ENCODE results near the gene RBBP5. TPM values are rescaled to one million over a fixed set of nuclear protein-coding genes. Genes with fewer than 3 reads are reported as not detected.

The RBBP5 gene
- total RNA-seq, 1 experiment from 2014 or later, result 17.9 TPM

DNA sequence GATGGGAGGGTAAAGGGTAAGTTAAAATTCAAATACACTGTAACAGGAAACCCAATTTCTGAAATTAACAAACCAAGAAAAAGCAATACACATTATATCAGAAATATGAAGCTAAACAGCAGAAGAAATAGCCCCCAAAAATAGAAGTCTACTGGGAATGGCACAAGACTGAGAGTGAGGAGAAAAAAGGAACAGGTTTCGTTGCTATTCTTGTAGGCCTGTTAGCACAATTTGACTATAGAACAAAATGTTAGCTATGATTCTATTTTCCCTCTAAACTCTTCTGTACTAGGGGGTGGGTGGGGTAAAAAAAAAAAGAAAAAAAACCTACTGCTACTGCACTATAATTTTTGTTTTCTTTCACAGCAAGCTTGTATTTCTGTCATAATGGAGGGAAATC lies 12.5 kb downstream of the RBBP5 start:
- Histone ChIP-seq H3K79me2 (ENCODE audit: low read depth) (no peaks in the 10 kb centered on the region), H3K36me3 (ENCODE audit: low read depth) (peaks cover 33% of the 10 kb centered on the region), H3K4me2 (no peak overlapping the region), H3K4me1 (replicated peaks; ENCODE audit: insufficient read depth) (no peaks in the 10 kb centered on the region), H3K9me3 (ENCODE audit: insufficient read depth, low read depth) (no peaks in the 10 kb centered on the region), H3K4me3 (no peak overlapping the region), H2AFZ (no peak overlapping the region), H3K9me2 (ENCODE audit: insufficient read depth) (no peaks in the 10 kb centered on the region), H3K27me3 (ENCODE audit: insufficient read depth, low read depth) (no peaks in the 10 kb centered on the region), H4K20me1 (ENCODE audit: insufficient read depth) (no peaks in the 10 kb centered on the region), H3K27ac (no peak overlapping the region), H3F3A (ENCODE audit: insufficient read depth, low read depth) (no peaks in the 10 kb centered on the region)
- BruUV-seq (replicated peaks), result no TSS peak
- intact Hi-C loops (cut with micrococcal nuclease; ENCODE audit: unreplicated experiment), result no loop called here
- TF ChIP-seq, protein P1, sequence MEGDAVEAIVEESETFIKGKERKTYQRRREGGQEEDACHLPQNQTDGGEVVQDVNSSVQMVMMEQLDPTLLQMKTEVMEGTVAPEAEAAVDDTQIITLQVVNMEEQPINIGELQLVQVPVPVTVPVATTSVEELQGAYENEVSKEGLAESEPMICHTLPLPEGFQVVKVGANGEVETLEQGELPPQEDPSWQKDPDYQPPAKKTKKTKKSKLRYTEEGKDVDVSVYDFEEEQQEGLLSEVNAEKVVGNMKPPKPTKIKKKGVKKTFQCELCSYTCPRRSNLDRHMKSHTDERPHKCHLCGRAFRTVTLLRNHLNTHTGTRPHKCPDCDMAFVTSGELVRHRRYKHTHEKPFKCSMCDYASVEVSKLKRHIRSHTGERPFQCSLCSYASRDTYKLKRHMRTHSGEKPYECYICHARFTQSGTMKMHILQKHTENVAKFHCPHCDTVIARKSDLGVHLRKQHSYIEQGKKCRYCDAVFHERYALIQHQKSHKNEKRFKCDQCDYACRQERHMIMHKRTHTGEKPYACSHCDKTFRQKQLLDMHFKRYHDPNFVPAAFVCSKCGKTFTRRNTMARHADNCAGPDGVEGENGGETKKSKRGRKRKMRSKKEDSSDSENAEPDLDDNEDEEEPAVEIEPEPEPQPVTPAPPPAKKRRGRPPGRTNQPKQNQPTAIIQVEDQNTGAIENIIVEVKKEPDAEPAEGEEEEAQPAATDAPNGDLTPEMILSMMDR (conservative IDR thresholded peaks at IDR 0.05), result no peak
- no peak for TF ChIP-seq EZH2 (IDR thresholded peaks at IDR 0.05; ENCODE audit: low read depth)
- POLR2A ChIA-PET (ENCODE audit: unreplicated experiment), result interaction anchor here (0.5 kb wide), 1 partner anchor 891 kb away, joined by 3 read pairs; no protein-coding TSS in a partner anchor
- no peak for DNase-seq
- CTCF ChIA-PET, result interaction anchor here (0.5 kb wide), 1 partner anchor 120 kb away, joined by 3 read pairs; no protein-coding TSS in a partner anchor

DNA sequence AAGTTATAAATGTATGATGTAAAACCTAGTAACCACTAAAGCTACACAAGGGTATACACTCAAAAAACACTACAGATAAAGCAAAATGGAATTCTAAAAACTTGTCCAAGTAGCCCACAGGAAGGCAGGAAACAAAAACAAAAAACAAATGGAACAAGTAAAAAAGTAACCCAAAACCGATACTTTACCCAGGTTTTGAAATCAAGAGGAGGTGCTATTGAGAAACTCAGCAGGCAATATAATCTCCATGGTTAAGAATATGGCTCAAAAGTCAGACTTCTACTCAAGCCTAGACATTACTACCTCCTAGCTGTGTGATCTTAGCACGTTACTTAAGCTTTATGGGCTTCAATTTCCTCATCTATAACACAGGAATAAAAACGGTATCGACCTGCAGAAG lies 13.3 kb downstream of the RBBP5 start:
- H3K27me3 ChIP-seq (ENCODE audit: insufficient read depth, low read depth), result no peaks in the 10 kb centered on the region
- CTCF ChIA-PET, result no interaction called here
- H3K36me3 ChIP-seq (ENCODE audit: low read depth), result peaks cover 30% of the 10 kb centered on the region
- no peak for TF ChIP-seq EZH2 (IDR thresholded peaks at IDR 0.05; ENCODE audit: low read depth)
- TF ChIP-seq, protein P1 (conservative IDR thresholded peaks at IDR 0.05), result no peak
- BruUV-seq (replicated peaks), result no TSS peak
- no peaks in the 10 kb centered on the region for H3K9me2 ChIP-seq (ENCODE audit: insufficient read depth)
- no peaks in the 10 kb centered on the region for H3K9me3 ChIP-seq (ENCODE audit: insufficient read depth, low read depth)
- H3K27ac ChIP-seq, result no peak overlapping the region
- no peaks in the 10 kb centered on the region for H3K4me1 ChIP-seq (replicated peaks; ENCODE audit: insufficient read depth)
- H3K79me2 ChIP-seq (ENCODE audit: low read depth), result no peaks in the 10 kb centered on the region
- intact Hi-C loops (cut with micrococcal nuclease; ENCODE audit: unreplicated experiment), result no loop called here
- no peak overlapping the region for H3K4me2 ChIP-seq
- H2AFZ ChIP-seq, result no peak overlapping the region
- POLR2A ChIA-PET (ENCODE audit: unreplicated experiment), result no interaction called here
- H3K4me3 ChIP-seq, result no peak overlapping the region
- H3F3A ChIP-seq (ENCODE audit: insufficient read depth, low read depth), result 0 out of 2 replicates have a peak, but pooled peaks cover 2% of the 10 kb centered on the region
- no peak for DNase-seq
- H4K20me1 ChIP-seq (ENCODE audit: insufficient read depth), result no peaks in the 10 kb centered on the region

DNA sequence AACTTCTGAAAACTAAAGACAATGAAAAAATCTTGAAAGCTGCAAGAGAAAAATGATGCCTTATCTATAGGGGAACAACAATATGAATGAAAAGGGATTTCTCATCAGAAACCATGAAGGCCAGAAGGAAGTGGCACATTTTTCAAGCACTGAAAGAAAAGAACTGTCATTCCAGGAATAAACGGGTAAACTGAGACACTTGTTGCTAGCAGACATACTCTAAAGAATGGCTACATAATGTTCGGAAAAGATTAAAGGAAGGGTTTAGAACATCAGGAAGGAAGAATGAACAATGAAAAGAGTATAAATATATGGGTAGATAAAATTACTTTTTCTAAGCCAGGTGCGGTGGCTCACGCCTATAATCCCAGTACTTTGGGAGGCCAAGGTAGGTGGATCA lies 14.5 kb downstream of the RBBP5 start:
- 0 out of 2 replicates have a peak, but pooled peaks cover 6% of the 10 kb centered on the region for H3F3A ChIP-seq (ENCODE audit: insufficient read depth, low read depth)
- POLR2A ChIA-PET (ENCODE audit: unreplicated experiment), result no interaction called here
- no peak overlapping the region for H3K27ac ChIP-seq
- H3K4me1 ChIP-seq (replicated peaks; ENCODE audit: insufficient read depth), result no peaks in the 10 kb centered on the region
- no peak overlapping the region for H3K4me2 ChIP-seq
- H3K9me3 ChIP-seq (ENCODE audit: insufficient read depth, low read depth), result no peaks in the 10 kb centered on the region
- H3K4me3 ChIP-seq, result no peak overlapping the region
- H3K9me2 ChIP-seq (ENCODE audit: insufficient read depth), result no peaks in the 10 kb centered on the region
- CTCF ChIA-PET, result no interaction called here
- no TSS peak for BruUV-seq (replicated peaks)
- intact Hi-C loops (cut with micrococcal nuclease; ENCODE audit: unreplicated experiment), result no loop called here
- TF ChIP-seq, protein P1 (conservative IDR thresholded peaks at IDR 0.05), result no peak
- no peak for TF ChIP-seq EZH2 (IDR thresholded peaks at IDR 0.05; ENCODE audit: low read depth)
- no peak for DNase-seq
- no peak overlapping the region for H2AFZ ChIP-seq
- no peaks in the 10 kb centered on the region for H3K79me2 ChIP-seq (ENCODE audit: low read depth)
- no peaks in the 10 kb centered on the region for H3K27me3 ChIP-seq (ENCODE audit: insufficient read depth, low read depth)
- H4K20me1 ChIP-seq (ENCODE audit: insufficient read depth), result no peaks in the 10 kb centered on the region
- peaks cover 29% of the 10 kb centered on the region for H3K36me3 ChIP-seq (ENCODE audit: low read depth)
